ENCODE measurements around the gene COX14. TPM values are rescaled to one million over a fixed set of nuclear protein-coding genes. Genes with fewer than 3 reads are reported as not detected.
A peak's percentile ranks its signal among the peaks of the same experiment; 100 is the strongest.

The COX14 gene
- total RNA-seq, 1 experiment from 2014 or later = 84.7 TPM

DNA sequence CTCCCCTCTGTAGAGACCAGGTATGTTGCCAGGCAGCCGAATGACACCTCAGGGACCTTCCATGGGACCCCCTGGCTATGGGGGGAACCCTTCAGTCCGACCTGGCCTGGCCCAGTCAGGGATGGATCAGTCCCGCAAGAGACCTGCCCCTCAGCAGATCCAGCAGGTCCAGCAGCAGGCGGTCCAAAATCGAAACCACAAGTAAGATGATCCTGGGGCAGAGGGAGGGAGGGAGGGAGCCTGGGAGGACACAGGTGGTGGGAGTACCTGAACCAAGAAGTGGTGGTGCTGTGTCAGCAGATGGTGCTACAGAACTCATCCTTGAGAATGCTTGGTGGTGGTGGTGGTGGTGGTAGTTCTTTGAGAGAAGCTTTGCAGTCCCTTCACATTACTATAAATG is 25.9 kb upstream of the COX14 start:
- H3K9ac ChIP-seq (ENCODE audit: low read length) = 0 out of 2 replicates have a peak overlapping the region, but pooled peaks have one; percentile 86
- POLR2A ChIA-PET (ENCODE audit: unreplicated experiment) = interaction anchor here (0.5 kb wide), 1 partner anchor 373 kb away, joined by 6 read pairs; no protein-coding TSS in a partner anchor
- H3K36me3 ChIP-seq (ENCODE audit: low read depth, low read length) = peaks cover 33% of the 10 kb centered on the region
- peaks cover 40% of the 10 kb centered on the region for H3K4me1 ChIP-seq (ENCODE audit: insufficient read depth, low read length)
- peak; percentile 27 for DNase-seq
- H2AFZ ChIP-seq (ENCODE audit: low read length) = no peak overlapping the region
- H3K4me2 ChIP-seq (ENCODE audit: low read length) = peak overlapping the region; percentile 86
- no peak for ATAC-seq
- H3F3A ChIP-seq (ENCODE audit: low read length, unreplicated experiment) = peaks cover 13% of the 10 kb centered on the region
- TF ChIP-seq, protein P1, sequence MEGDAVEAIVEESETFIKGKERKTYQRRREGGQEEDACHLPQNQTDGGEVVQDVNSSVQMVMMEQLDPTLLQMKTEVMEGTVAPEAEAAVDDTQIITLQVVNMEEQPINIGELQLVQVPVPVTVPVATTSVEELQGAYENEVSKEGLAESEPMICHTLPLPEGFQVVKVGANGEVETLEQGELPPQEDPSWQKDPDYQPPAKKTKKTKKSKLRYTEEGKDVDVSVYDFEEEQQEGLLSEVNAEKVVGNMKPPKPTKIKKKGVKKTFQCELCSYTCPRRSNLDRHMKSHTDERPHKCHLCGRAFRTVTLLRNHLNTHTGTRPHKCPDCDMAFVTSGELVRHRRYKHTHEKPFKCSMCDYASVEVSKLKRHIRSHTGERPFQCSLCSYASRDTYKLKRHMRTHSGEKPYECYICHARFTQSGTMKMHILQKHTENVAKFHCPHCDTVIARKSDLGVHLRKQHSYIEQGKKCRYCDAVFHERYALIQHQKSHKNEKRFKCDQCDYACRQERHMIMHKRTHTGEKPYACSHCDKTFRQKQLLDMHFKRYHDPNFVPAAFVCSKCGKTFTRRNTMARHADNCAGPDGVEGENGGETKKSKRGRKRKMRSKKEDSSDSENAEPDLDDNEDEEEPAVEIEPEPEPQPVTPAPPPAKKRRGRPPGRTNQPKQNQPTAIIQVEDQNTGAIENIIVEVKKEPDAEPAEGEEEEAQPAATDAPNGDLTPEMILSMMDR (conservative IDR thresholded peaks at IDR 0.05; ENCODE audit: low read depth, low read length) = no peak
- TF ChIP-seq EZH2phosphoT487 (IDR thresholded peaks at IDR 0.05; ENCODE audit: borderline replicate concordance, low read length) (no peak), EZH2 (IDR thresholded peaks at IDR 0.05; ENCODE audit: low read length, unreplicated experiment) (no peak)
- H3K27me3 ChIP-seq (ENCODE audit: low read length) = no peaks in the 10 kb centered on the region
- peak overlapping the region; percentile 78 for H3K4me3 ChIP-seq (ENCODE audit: low read length)
- peaks cover 4% of the 10 kb centered on the region; the same call in 1 of the 2 replicates for H4K20me1 ChIP-seq (ENCODE audit: low read length)
- CTCF ChIA-PET = interaction anchor here (0.6 kb wide), 1 partner anchor 26 kb away, joined by 3 read pairs; the partner anchor contains the start of gene COX14
- H3K27ac ChIP-seq (ENCODE audit: low read length) = peak overlapping the region; percentile 41
- intact Hi-C loops (cut with micrococcal nuclease) = loop anchor here (10.0 kb wide), 1 partner anchor 229 kb away; no protein-coding TSS in a partner anchor
- no peaks in the 10 kb centered on the region for H3K9me2 ChIP-seq (replicated peaks; ENCODE audit: low read length)
- H3K79me2 ChIP-seq (ENCODE audit: low read length) = peaks cover 26% of the 10 kb centered on the region
- H3K9me3 ChIP-seq (ENCODE audit: low read length) = no peaks in the 10 kb centered on the region
- no TSS peak for BruUV-seq (replicated peaks)

DNA sequence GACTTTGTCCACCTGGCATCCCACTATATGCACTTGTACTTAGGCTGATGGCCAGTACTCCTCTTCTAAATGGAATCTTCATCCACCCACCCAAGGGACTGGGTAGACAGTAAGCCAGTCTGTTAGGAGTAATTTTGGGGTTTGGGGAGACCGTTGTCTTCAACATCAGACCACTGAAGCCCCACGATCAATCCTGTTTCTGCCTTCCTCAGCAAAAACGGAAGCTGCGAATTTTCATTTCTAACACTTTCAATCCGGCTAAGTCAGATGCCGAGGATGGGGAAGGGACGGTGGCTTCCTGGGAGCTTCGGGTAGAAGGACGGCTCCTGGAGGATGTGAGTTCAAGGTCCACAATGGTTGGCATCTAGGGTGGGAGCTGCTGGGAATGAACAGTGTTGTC is 24.9 kb upstream of the COX14 start:
- H3F3A ChIP-seq (ENCODE audit: low read length, unreplicated experiment) = peaks cover 13% of the 10 kb centered on the region
- no peak for ATAC-seq
- DNase-seq = no peak
- intact Hi-C loops (cut with micrococcal nuclease) = loop anchor here (10.0 kb wide), 1 partner anchor 228 kb away; no protein-coding TSS in a partner anchor
- H3K27me3 ChIP-seq (ENCODE audit: low read length) = no peaks in the 10 kb centered on the region
- TF ChIP-seq, protein P1 (conservative IDR thresholded peaks at IDR 0.05; ENCODE audit: low read depth, low read length) = no peak
- TF ChIP-seq EZH2 (IDR thresholded peaks at IDR 0.05; ENCODE audit: low read length, unreplicated experiment) (no peak), EZH2phosphoT487 (IDR thresholded peaks at IDR 0.05; ENCODE audit: borderline replicate concordance, low read length) (no peak)
- H3K79me2 ChIP-seq (ENCODE audit: low read length) = peaks cover 26% of the 10 kb centered on the region
- CTCF ChIA-PET = no interaction called here
- no TSS peak for BruUV-seq (replicated peaks)
- no peaks in the 10 kb centered on the region for H3K9me2 ChIP-seq (replicated peaks; ENCODE audit: low read length)
- peak overlapping the region; percentile 65; the same call in 1 of the 2 replicates for H3K4me2 ChIP-seq (ENCODE audit: low read length)
- peaks cover 4% of the 10 kb centered on the region; the same call in 1 of the 2 replicates for H4K20me1 ChIP-seq (ENCODE audit: low read length)
- H3K36me3 ChIP-seq (ENCODE audit: low read depth, low read length) = peaks cover 39% of the 10 kb centered on the region
- peak overlapping the region; percentile 82 for H3K27ac ChIP-seq (ENCODE audit: low read length)
- H3K9ac ChIP-seq (ENCODE audit: low read length) = no peak overlapping the region
- no peak overlapping the region for H2AFZ ChIP-seq (ENCODE audit: low read length)
- H3K9me3 ChIP-seq (ENCODE audit: low read length) = no peaks in the 10 kb centered on the region
- H3K4me1 ChIP-seq (ENCODE audit: insufficient read depth, low read length) = peaks cover 40% of the 10 kb centered on the region
- POLR2A ChIA-PET (ENCODE audit: unreplicated experiment) = no interaction called here
- H3K4me3 ChIP-seq (ENCODE audit: low read length) = peak overlapping the region; percentile 20

DNA sequence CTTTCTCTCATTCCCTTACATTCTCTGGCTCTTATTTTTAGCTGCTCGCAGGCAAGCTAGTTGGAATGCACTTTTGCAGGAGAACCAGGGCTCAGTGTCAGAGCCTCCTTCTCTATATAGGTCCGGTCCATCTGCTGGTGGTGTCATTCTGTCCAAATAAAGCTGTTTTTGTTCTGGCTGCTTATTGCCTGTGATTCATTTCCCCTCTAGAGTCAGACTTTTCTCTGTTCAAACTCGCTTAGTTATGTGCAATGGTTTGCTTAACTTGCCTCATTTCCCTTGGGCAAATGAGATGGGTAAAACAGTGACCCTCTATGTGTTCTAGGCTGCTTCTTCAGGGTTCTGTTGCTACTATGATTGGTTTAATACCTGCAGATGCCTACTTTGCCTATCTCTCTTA is 24.0 kb upstream of the COX14 start:
- H3K4me1 ChIP-seq (ENCODE audit: insufficient read depth, low read length) = peaks cover 40% of the 10 kb centered on the region
- no peaks in the 10 kb centered on the region for H3K9me3 ChIP-seq (ENCODE audit: low read length)
- H4K20me1 ChIP-seq (ENCODE audit: low read length) = peaks cover 4% of the 10 kb centered on the region; the same call in 1 of the 2 replicates
- H3K36me3 ChIP-seq (ENCODE audit: low read depth, low read length) = peaks cover 42% of the 10 kb centered on the region
- no TSS peak for BruUV-seq (replicated peaks)
- peaks cover 26% of the 10 kb centered on the region for H3K79me2 ChIP-seq (ENCODE audit: low read length)
- H3K27me3 ChIP-seq (ENCODE audit: low read length) = no peaks in the 10 kb centered on the region
- ChIA-PET CTCF (interaction anchor here (1.0 to 1.2 kb wide), 3 partner anchors 16 to 24 kb away, joined by 3 to 19 read pairs (median 7); partner anchors contain the start of genes COX14 and GPD1), POLR2A (ENCODE audit: unreplicated experiment) (interaction anchor here (0.5 to 0.6 kb wide), 2 partner anchors 21 to 133 kb away, joined by 3 read pairs; no protein-coding TSS in a partner anchor)
- peak overlapping the region; percentile 30 for H3K9ac ChIP-seq (ENCODE audit: low read length)
- no peak overlapping the region for H2AFZ ChIP-seq (ENCODE audit: low read length)
- intact Hi-C loops (cut with micrococcal nuclease) = loop anchor here (1.0 to 10.0 kb wide), 3 partner anchors 24 to 227 kb away; partner anchors contain the start of genes CERS5 and COX14
- H3K4me3 ChIP-seq (ENCODE audit: low read length) = peak overlapping the region; percentile 33; the same call in 1 of the 2 replicates
- H3K27ac ChIP-seq (ENCODE audit: low read length) = peak overlapping the region; percentile 82
- DNase-seq (peak; percentile 83), ATAC-seq (peak; percentile 65)
- no peak for TF ChIP-seq EZH2 (IDR thresholded peaks at IDR 0.05; ENCODE audit: low read length, unreplicated experiment)
- TF ChIP-seq, protein P1 (conservative IDR thresholded peaks at IDR 0.05; ENCODE audit: low read depth, low read length) = no peak
- TF ChIP-seq EZH2phosphoT487 (IDR thresholded peaks at IDR 0.05; ENCODE audit: borderline replicate concordance, low read length) = no peak
- H3F3A ChIP-seq (ENCODE audit: low read length, unreplicated experiment) = peaks cover 13% of the 10 kb centered on the region
- peak overlapping the region; percentile 65 for H3K4me2 ChIP-seq (ENCODE audit: low read length)
- no peaks in the 10 kb centered on the region for H3K9me2 ChIP-seq (replicated peaks; ENCODE audit: low read length)
